Measurements from ENCODE around the gene LUZP1.

The LUZP1 gene

DNA sequence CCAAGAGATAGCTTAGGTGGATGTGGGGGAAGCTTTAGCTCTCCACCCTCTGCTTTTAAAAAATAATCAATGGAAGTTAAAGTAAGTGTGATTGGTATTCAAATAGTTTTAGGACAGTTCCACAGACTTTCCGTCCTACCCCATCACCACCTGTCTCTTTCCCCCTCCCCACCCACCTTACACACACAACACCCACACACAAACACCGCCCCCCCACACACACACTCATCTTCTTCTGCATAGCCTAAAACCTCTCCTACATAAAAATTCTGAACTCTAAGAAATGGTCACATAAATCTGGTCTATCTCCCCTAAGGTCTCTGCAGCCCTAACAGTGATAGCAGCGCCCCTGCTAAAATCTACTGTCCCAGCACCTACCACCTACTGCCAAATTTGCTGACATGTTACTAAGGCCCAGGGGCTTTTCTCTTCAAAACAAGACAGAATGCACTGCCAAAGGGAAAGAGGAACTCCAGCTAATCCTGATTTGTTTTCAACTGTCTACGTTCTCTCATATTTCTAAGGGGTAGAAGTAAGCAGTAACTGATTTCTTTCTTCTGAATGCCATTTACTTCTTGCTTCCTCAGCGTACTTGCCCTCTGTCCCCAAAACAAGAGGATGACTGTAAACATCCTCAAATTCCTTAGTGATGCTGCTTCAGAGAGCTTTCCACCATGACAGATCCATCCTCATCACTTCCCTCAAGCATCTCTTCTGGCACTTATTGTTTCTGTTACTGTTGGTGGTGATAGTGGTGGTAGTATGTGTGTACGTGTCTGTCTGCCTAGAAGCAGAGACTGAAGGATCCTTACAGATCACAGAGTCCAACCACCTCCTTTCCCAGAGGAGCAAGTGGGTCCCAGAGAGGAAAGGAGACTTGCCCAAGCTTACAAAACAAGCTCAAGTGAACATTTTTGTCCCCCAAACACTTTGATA lies 56.8 kb downstream of the LUZP1 start:
- DNase-seq (ENCODE audit: extremely low read depth, low read depth) = no peak
- TF ChIP-seq, protein P1, sequence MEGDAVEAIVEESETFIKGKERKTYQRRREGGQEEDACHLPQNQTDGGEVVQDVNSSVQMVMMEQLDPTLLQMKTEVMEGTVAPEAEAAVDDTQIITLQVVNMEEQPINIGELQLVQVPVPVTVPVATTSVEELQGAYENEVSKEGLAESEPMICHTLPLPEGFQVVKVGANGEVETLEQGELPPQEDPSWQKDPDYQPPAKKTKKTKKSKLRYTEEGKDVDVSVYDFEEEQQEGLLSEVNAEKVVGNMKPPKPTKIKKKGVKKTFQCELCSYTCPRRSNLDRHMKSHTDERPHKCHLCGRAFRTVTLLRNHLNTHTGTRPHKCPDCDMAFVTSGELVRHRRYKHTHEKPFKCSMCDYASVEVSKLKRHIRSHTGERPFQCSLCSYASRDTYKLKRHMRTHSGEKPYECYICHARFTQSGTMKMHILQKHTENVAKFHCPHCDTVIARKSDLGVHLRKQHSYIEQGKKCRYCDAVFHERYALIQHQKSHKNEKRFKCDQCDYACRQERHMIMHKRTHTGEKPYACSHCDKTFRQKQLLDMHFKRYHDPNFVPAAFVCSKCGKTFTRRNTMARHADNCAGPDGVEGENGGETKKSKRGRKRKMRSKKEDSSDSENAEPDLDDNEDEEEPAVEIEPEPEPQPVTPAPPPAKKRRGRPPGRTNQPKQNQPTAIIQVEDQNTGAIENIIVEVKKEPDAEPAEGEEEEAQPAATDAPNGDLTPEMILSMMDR (IDR thresholded peaks at IDR 0.05; ENCODE audit: low read depth, low read length, missing control alignments) = no peak
- H3K4me3 ChIP-seq (replicated peaks; ENCODE audit: low read depth, low read length) = no peak overlapping the region

DNA sequence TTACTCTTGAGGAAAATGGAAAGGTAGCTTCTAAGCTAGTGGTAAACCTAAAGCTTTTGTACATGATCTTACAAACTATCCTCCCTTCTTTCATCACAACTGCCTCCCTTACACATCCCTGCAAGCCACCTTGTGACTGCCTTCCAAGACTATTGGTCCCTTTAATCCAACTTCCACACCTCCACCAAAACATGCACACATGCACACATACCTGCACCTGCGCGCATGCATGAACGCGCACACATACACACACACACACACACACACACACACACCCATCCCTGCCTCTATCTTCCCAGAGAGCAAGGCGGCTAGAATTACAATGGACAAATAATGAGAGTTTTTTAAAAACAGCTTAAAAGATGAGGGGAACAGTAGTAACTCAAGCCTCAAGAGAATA lies 58.3 kb downstream of the LUZP1 start:
- DNase-seq (ENCODE audit: extremely low read depth, low read depth) = no peak
- no peak overlapping the region for H3K4me3 ChIP-seq (replicated peaks; ENCODE audit: low read depth, low read length)
- TF ChIP-seq, protein P1 (IDR thresholded peaks at IDR 0.05; ENCODE audit: low read depth, low read length, missing control alignments) = no peak

DNA sequence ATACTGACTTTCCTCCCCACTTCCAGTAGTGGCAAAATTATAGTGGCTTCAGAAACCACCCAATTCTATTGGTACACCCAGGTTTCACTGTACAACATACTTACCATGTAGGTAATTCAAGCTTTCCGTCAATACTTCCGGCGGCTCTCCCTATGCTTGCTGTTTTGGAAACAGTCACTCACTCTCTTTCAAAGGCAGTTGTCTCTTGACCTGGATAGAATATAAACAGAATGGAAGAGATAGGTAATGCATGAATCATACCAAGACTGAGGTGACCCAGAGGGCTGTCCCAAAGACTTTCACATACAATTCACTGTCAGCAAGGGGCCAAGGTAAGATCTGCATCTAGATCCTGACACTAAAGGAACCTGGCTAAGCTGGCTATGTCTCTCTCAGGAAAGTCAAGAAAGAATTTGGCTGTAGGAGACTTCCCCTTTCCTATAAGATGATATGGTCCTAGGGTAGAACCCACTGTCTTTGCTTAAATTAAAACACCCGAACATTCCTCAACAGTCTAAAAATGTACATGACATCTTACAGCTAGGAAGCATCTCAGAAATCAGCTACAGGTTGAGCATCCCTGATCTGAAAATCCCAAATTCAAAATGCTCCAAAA lies 59.6 kb downstream of the LUZP1 start:
- TF ChIP-seq, protein P1 (IDR thresholded peaks at IDR 0.05; ENCODE audit: low read depth, low read length, missing control alignments) = no peak
- no peak overlapping the region for H3K4me3 ChIP-seq (replicated peaks; ENCODE audit: low read depth, low read length)
- DNase-seq (ENCODE audit: extremely low read depth, low read depth) = no peak

DNA sequence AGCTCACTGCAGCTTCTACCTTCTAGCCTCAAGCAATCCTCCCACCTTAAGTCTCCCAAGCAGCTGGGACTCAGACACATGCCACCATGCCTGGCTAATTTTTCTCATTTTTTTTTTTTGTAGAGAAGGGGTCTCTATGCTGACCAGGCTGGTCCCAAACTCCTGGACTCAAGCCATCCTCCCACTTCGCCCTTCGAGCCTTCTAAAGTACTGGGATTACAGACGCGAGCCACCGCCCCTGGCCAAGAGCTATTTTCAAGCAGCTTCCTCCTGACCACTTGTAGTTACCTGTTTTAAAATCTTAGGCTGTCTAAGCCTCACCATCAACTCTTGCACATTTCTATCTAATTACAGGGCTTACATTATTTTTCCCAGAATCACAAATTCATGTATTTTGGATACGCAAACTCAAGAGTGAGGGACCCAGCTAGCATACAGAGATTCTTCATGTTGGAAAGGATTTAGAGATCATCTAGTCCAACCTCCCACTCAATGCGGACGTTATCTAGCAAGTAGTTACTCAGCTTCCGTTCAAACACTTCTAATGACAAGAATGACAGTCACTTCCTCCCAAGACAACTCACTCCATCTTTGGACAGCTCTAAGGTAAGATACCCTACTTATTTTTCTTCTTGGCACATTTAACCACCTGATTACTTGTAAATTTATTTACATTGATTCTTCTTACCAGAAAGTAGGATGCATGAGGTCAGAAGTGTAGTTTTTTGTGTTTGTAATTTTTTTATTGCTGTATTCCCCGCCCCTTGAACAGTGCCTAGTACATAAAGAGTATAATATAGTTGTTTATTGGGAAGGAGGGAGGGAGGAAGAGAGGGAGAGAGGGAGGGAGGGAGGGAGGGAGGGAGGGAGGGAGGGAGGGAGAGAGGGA lies 65.4 kb downstream of the LUZP1 start:
- TF ChIP-seq, protein P1 (IDR thresholded peaks at IDR 0.05; ENCODE audit: low read depth, low read length, missing control alignments) = no peak
- no peak for DNase-seq (ENCODE audit: extremely low read depth, low read depth)
- H3K4me3 ChIP-seq (replicated peaks; ENCODE audit: low read depth, low read length) = no peak overlapping the region

DNA sequence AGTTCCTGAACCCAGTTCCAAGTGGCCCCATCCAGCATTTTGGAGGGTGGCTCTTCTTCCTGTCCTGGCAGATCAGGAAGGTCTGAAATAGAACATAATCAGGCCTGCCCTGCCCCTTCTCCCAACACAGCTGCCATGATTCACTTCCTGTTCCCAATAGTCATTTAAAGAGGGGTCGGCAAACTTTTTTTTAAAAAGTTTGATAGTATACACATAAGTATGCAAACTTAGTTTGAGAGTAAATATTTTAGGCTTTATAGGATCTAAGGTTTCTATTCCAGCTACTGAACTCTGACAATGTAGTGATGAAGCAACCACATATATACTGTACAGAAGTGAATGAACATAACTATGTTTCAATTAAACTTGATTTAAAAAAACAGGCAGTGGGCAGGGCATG lies 66.4 kb downstream of the LUZP1 start:
- H3K4me3 ChIP-seq (replicated peaks; ENCODE audit: low read depth, low read length) = no peak overlapping the region
- DNase-seq (ENCODE audit: extremely low read depth, low read depth) = no peak
- TF ChIP-seq, protein P1 (IDR thresholded peaks at IDR 0.05; ENCODE audit: low read depth, low read length, missing control alignments) = no peak

DNA sequence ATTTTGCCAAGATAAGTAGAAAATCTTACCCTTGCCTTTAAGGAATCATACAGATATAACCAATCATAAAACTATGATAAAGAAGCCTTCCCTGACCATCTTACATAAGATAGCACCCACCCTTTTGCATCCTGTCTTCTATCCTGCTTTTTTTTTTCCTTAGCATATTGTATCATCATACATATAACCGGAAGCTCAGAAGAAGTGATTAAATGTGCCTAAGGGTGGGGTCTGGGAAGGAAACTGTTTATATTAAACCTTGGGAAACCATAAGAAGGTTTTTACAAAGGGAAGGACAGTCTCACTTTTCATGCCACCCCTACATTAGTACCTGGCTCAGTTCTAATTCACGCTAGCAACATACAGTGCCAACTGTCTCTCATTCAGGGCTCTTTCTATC lies 66.8 kb downstream of the LUZP1 start:
- H3K4me3 ChIP-seq (replicated peaks; ENCODE audit: low read depth, low read length) = no peak overlapping the region
- TF ChIP-seq, protein P1 (IDR thresholded peaks at IDR 0.05; ENCODE audit: low read depth, low read length, missing control alignments) = no peak
- DNase-seq (ENCODE audit: extremely low read depth, low read depth) = no peak
